ENCODE measurements around the gene RASGRP3. TPM values are rescaled to one million over a fixed set of nuclear protein-coding genes. Genes with fewer than 3 reads are reported as not detected.

The RASGRP3 gene
- total and polyA plus RNA-seq, 9 of the 15 experiments (the other 6 are each of a cell fraction or from before 2014, with no cell fraction given) = 0.18 to 1.7 (median 1.2) TPM

GRCh38 chr2:33529771-33530481 lies 53.5 kb downstream of the RASGRP3 start (continued):
- TF ChIP-seq ZNF639 (CRISPR knock-in tag; conservative IDR thresholded peaks at IDR 0.05 in 1 of 2, IDR thresholded peaks at IDR 0.05 in 1 of 2) = peak in 1 of 2 experiments; percentile 44; a peak in 2 of 4 replicates

GRCh38 chr2:33530690-33531548 lies 54.5 kb downstream of the RASGRP3 start:
- Histone ChIP-seq H3K4me3 (no peak overlapping the region), H3K9me3 (replicated peaks; ENCODE audit: control insufficient read depth, insufficient read depth, low read depth, low read length) (no peaks in the 10 kb centered on the region), H3K27me3 (ENCODE audit: control insufficient read depth in 2 of 2, insufficient read depth in 2 of 2, low read length in 2 of 2) (peaks cover 0 to 6% of the 10 kb centered on the region in 2 experiments; a peak in 3 of 5 replicates), H3K27ac (ENCODE audit: extremely low read depth, low read depth, low read length) (no peak overlapping the region), H3K4me2 (ENCODE audit: insufficient read depth, low read length) (no peak overlapping the region), H3K79me2 (ENCODE audit: control insufficient read depth, insufficient read depth, low read length) (no peaks in the 10 kb centered on the region), H4K20me1 (replicated peaks; ENCODE audit: control insufficient read depth, insufficient read depth, low read length) (no peaks in the 10 kb centered on the region), H2AFZ (ENCODE audit: low read depth, low read length) (no peak overlapping the region), H3K4me1 (replicated peaks in 1 of 2; ENCODE audit: control insufficient read depth in 2 of 2, insufficient read depth in 2 of 2, low read length in 2 of 2) (no peaks in the 10 kb centered on the region), H3K9ac (ENCODE audit: insufficient read depth in 1 of 2, low read depth in 2 of 2, low read length in 2 of 2) (no peak overlapping the region), H3K9me1 (ENCODE audit: control insufficient read depth, insufficient read depth, low read length) (no peaks in the 10 kb centered on the region), H3K36me3 (ENCODE audit: control insufficient read depth, insufficient read depth, low read length) (no peaks in the 10 kb centered on the region)
- no TSS peak for BruUV-seq (replicated peaks)
- FAIRE-seq = no peak
- ChIA-PET CTCF (ENCODE audit: low intra/inter-chr PET ratio) (no interaction called here), POLR2A (interaction anchor here (0.6 kb wide), 1 partner anchor 78 kb away, joined by 3 read pairs; no protein-coding TSS in a partner anchor)
- intact Hi-C loops (cut with micrococcal nuclease) = no loop called here
- ATAC-seq = no peak
- TF ChIP-seq ZBTB43 (CRISPR knock-in tag; IDR thresholded peaks at IDR 0.05) (no peak), DIDO1 (tag; IDR thresholded peaks at IDR 0.05; ENCODE audit: low read depth) (no peak)
- in situ Hi-C loops (cut with MboI) = no loop called here
- 10% methylated on average over 10 of the region's 10 CpGs for WGBS (ENCODE audit: insufficient coverage, low coverage, missing lambda C conversion rate)
- DNase-seq (ENCODE audit: extremely low read depth in 1 of 4, low spot score in 3 of 4) = no peak

Measured in K562 (cell line).